Inferior parietal cortex (tissue), 1 donor: Measurements from ENCODE around the gene OPCML.

Experiments
- DNase-seq: peaks from one replicate; pipeline ENCODE4 v3.0.0-alpha.2; 2016; ENCODE audit errors: extremely low spot score

The OPCML gene

DNA sequence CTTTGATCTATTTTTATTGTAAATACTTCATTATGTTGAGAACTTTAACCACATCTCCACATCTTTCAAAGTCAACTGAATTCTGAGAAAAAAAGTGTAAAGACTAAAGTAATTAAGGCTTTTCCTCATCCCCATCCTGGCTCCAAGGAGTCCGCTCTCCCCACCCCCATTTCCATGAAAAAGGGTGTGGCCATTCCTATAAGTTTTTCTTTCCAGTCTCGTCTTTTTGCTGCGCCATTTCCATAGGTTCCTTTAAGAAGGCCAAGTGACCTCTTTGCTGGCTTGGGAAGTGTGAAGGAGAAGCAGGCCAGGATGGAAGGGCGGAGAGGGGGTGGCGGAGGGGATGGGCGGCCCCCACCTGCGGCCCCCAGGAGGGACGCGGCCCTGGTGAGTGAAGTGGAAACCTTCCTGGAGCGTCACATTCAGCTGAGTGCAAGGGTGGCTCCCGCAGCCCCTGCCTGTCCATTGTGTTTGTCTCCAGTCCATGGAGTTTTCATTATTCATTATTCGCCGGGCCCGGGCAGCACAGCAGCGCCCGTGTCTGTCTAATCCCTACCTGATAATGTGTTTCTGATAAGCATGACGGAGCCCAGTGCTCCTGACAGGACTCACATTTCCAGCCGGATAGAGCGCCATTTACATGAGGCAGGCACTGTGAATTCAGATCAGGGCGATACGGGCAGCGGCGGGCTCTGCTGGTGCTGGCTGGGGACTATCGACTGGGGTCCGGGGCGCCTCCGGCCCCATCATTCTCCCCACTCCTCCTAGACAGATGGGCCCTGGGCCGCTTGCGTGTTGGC is 739.8 kb downstream of the OPCML start:
- no peak for DNase-seq

DNA sequence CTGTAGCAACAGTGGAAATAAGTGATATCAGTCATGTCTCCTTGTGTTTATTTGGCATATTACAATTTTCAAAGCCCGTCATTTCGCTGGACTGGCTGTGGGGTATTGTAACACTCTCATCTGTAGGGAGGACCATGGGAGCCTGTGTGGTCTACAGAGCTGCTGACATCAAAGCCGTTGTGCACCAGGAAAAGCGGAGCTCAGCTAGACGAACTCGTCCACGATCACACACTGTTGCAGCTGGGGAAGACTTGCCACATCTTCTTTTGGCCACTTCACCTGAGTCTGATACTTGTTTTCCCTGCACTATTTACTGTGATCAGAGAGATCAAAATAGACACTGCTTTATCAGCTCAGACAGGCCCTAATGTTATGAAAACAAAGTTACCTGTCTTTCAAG is 741.3 kb downstream of the OPCML start:
- no peak for DNase-seq

DNA sequence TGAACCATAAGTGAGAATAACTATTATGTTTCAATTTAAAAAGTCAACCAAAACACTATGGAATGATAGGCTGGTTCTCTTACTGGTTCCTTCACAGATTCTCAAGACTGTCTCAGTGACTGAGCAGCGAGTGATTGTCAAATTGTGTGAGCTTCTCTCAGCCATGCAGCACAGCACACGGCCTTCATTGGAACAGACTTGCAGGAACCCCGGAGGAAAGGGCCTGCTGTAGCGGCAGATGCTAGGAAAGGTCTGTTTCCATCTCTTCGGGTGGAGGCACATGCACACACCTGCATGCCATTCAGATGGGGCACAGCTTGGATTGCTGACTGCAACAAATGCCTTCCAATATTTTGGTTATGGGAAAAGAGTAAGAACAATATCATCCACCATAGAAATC is 741.8 kb downstream of the OPCML start:
- no peak for DNase-seq

DNA sequence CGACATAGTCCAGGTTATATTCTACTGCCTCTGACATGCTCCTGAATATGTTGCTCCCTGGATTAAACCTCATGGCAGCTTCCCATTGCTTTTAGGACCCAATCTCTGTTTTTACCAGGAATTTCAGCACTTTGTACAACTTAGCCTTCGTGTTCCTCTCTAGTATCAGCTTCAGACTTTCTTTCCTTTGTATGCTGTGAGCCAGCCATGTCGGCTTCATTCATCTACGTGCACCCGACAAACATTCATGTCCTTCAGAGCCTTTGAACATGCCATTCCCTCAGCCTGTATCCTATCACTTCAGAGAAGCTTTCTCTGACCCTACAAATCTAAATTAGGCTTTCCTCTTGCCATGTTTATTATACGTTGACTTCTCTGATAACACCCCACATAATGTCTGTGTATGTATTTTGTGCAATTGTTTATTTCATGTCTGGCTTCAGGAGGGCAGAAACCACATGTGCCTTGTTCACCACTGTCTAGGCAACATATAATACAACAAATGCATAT is 743.4 kb downstream of the OPCML start:
- no peak for DNase-seq

DNA sequence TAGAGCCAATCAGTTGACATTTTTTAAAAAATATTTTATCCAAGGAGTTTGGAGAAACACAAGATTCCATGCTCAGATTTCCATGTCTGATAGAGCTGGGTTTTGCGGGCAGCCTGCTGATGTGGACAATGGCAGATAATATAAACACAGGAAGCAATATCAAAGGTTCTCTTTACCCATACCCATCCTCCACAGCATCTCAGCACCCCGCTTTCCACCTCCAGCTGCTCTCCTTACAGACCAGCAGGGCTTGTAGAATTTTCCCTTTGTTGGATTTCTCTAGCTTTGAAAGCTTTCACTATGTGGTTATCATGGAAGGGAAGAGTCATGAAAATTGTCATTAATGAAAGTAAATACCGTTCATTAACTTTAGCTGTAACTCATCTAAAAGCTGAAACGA is 746.4 kb downstream of the OPCML start:
- DNase-seq: no peak

DNA sequence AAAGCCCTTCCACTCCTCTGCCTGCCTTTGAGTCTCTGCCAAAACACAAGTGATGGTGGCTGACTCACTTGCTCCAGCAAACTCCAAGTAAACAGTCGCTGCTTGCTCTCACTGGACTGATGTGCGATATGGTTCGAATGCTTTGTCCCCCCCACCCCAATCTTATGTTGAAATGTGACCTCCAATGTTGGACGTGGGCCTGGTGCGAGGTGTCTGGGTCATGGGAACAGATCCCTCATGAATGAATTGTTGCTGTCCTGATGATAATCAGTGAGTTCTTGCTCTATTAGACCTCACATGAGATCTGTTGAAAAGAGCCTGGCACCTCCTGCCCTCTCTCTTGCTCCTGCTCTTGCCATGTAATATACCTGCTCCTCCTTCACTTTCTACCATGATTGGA is 747.9 kb downstream of the OPCML start:
- DNase-seq: no peak

DNA sequence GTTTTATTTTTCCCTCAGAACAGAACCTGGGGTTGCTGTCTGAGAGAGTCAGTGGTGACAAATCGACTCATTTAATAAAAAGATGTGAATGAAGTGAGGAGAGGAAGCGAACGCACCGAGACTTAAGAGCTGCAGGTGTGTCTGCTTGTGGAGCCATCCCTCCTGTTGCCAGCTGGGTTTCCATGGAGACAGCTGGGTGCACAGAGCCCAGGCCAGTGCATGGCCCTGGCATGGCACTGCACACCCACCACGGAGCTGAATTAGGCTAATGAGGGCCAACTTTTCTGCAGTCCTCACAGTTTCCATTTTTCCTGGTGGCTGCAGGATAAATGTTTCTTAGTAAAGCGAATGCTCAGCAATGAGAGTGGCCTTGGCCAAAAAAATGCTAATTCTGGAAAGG is 750.2 kb downstream of the OPCML start:
- no peak for DNase-seq

GRCh38 chr11:132780046-132780445 is 752.3 kb downstream of the OPCML start:
- DNase-seq: no peak

GRCh38 chr11:132779497-132779896 is 752.8 kb downstream of the OPCML start:
- DNase-seq: no peak

- no peak for DNase-seq
Observed at GRCh38 chr11:132777067-132777975, 755.0 kb downstream of the OPCML start.

- DNase-seq: peak; percentile 29
Observed at GRCh38 chr11:132773751-132774150, 758.5 kb downstream of the OPCML start.

DNA sequence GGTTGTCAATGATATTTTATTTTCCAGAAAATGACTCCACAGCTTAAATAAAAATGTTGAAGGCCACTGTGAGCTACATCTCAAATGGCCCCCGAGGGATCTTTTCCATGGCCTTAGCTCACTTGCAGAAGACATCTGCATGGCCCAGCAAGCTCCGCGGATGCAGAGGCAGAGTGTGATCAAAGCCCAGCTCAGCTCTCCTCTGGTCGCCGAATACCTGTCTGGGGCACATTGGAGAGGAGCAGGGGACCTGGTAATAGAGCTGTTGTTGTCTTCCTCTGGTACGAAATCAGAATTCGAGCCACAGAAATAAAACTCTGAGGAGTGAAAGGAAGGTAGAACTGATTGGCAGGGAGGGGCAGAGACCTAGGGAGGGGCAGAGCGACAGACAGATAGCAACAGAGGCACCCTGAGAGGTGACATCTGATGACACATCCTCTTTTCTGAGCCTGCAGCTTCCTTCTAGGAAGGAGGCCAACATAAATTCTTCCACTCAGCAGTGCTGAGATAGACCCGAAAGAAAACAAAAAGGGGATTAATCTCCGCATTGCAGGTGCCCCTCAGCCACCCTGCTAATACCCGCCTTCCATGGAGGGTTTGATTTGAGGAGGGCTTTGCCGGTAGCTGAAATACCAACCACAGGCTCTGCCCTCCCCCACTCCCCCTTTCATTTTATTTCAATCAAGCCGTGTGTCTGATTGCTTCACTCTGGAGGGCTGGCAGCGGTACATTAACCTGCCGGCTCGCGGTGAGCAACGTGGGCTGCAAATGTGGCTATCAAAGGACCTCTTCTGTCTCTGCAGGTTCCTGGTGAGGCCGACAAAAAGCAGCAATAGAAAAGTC is 759.4 kb downstream of the OPCML start:
- DNase-seq: peak; percentile 23

DNA sequence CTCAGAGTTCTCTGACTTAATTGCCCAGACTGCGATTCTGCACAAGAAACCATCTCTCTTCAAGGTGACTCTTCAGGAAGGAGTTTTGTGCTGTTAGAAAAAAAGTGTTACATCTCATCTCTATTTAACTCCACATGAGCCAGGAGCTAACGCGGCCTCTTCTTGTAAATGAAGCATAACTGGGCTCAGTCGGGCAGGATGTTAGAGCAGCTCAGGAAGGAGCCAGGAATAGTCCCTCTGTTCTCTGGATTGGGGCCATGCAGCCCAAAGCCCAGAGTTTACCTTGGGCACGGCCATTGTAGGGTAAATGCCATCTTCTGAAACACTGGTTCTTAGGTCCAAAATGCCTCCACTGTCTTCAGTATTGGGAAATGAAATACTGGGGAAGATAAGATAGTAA is 760.6 kb downstream of the OPCML start:
- DNase-seq: no peak

- DNase-seq: no peak
Observed at GRCh38 chr11:132770829-132771530, 761.3 kb downstream of the OPCML start.

GRCh38 chr11:132763503-132763902 is 768.8 kb downstream of the OPCML start:
- DNase-seq: no peak

DNA sequence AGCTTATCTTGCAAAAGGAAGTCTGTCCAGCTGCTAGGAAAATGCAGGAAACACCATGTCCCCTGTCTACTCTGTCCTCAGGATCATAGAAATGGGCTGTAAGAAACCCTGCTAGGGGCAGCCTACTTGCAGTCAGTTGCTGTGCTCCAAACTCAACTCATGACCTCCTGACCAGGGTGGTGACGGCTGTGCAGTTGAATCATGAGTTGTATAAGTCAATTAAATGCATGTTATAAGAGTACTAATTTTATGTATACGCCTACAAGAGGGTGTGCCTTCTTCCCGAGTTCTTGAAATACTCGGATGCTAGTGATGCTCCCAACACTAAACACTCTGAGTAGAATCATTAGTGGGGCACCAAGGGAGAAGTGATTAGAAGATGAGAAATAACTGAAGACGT is 776.4 kb downstream of the OPCML start:
- DNase-seq: no peak

DNA sequence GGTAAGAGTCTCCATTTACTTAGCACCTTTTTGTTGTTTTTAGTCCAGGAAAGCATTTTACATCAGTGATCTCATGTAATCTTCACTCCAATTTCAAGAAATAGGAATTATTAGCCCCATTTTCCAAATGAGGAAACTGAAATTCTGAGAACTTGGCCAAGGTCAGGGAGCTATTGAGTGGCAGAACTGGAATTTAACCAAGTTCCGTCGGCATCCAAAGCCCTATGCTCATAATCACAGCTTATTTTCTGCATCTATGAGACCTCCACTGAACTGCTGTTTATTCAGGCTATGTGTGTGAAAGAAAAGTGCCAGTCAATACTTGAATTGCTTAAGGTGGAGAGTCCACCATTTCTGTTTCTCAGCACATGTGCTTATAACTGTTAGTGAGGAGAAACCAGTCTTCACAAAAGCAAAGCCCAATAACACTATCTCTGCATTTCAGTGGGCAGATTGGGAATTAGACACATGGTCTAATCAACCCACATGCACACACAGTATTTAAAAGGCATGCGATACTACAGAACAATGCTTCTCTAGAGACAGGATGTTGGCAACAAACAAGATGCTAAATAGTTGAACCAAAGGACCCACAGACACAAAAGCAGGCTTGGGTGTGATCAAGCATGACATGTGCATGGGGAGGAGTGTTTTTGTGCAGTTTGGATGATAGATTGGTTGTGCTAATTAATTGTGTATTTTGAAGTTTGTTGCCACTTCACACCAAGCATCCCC is 780.6 kb downstream of the OPCML start:
- no peak for DNase-seq

DNA sequence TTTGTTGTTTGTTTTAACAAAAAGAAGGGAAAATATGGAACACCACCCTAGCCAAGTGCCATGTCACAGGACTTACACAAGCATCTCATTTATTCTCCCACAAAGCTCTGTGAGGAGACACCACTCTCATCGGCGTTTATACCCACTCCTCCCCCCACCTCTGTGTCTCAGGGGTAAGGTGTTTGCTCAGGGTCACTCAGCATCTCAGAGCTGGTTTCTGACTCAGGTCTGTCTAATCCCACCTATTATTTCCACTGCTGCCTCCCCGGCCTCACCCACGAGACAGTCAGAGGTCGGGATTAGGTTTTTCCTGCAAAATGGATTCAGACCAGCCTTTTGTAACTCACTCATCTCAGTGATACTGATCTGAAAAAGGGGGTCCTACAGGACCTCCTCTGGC is 786.0 kb downstream of the OPCML start:
- DNase-seq: no peak

- no peak for DNase-seq
Observed at GRCh38 chr11:132745306-132745705, 787.0 kb downstream of the OPCML start.

- DNase-seq: no peak
Observed at GRCh38 chr11:132744771-132745170, 787.5 kb downstream of the OPCML start.

- no peak for DNase-seq
Observed at GRCh38 chr11:132743601-132744000, 788.7 kb downstream of the OPCML start.
